C1 segment of cervical spinal cord (tissue), 14 donors: ENCODE data around the gene DNAJC17.
A peak's percentile ranks its signal among the peaks of the same experiment; 100 is the strongest.

Source experiments
- DNase-seq, 14 donors: peaks; one replicate each; lab custom pipeline; 2025; lab: John Stamatoyannopoulos, UW

DNAJC17 gene

DNA sequence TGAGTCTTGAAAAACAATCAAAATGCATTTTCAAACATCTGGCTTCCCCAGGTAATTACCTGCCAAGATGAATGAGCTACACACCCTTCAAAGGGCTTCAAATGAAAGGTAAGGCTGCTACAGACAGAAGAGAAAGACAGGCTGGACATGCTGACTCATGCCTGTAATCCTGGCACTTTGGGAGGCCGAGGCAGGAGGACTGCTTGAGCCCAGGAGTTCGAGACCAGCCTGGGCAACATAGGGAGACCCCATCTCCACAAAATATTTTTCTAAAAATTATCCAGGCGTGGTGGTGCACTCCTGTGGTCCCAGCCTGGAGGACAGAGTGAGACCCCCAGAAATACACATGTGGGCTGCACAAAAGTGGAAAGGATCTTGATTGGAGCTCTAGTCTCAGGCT is 14.9 kb downstream of the DNAJC17 start:
- no peak for DNase-seq

DNA sequence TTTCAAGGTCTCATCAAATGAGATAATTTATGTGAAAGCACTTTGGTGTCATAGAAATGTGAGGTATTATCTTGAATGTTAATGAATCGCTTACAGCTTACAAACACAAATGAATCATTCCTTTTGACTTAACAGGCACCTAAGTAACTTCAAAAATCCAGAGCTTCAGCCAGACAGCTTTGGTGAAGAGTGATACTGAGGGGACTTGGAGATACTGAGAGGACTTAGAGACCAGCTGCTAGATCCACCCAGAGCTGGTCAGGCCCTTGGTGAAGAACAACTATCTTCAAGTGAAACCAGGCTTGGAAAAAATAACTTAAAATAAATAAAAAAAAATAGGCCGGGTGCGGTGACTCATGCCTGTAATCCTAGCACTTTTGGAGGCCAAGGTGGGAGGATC is 16.6 kb downstream of the DNAJC17 start:
- DNase-seq: no peak

DNA sequence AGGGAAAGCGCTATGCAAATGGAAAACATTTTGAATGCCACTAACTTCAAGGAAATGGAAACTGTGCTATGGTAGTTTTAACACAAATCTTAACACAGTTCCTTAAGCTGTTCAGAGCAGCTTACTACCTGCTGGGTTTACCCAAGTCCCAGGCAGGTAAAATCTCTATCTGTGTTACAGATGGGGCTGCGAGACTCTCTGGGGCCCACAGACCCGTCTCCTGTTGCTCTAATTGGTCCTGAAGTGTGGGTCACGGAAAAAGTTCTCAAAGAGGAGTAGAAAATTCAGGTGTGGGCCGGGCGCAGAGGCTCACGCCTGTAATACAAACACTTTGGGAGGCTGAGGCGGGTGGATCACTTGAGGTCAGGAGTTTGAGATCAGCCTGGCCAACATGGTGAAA is 17.3 kb downstream of the DNAJC17 start:
- no peak for DNase-seq

DNA sequence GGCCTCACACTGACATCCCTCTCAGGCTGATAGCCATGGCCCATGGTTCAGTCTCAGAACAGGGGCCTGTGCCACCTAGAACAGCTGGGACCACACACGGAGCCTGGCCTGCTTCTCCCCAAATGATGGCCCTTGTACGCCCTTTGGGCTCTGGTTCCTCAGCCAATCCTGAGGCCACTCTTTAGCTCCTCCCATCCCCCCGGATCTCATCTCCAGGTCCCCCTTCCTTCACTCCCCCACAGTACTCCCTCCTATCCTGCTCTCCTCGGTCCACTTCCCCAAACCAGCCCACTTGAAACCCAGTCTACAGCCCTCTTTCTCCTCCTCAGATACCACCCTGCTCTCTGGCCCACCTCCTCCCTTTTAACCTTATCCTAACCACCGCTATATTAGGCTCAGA is 18.2 kb downstream of the DNAJC17 start:
- DNase-seq: no peak

DNA sequence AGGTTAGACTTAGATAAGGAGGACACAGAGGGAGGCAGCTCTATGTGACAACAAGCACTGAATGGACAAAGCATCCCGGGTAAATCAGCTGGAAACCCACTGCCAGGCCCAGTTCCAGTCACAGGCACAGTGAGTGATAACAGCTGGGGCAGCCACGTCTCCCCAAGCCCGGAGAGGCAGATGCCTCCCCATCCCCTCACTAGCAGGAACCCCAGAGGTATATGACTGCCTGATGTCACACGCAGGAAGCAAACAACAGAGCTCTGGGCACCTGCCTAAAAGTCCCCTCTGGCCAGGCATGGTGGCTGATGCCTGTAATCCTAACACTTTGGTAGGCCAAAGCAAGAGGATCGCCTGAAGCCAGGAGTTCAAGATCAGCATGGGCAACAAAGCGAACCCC is 19.3 kb downstream of the DNAJC17 start:
- no peak for DNase-seq

DNA sequence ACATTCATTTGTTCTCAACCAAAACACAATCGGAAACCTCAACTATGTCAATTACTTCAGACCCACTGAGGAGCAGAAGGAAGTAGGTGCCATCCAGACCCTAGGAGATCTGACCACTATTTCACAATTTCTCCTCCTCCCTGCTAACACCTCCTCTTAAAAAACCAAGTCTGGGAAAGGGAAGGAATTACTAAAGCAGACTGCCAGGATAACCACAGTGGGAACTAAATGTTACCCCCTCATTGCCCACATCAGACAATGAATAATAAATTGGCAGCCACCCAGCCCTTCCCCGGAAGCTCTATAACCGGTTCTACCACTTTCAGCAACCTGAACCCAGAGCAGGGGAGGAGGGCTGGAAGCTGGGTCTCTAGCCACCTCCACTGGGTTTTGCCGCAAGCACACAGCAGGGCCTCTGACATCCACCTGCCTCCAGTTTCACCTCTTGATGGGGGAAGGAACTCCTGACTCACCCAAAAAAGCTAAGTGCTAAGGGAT is 19.9 kb downstream of the DNAJC17 start:
- DNase-seq: peak in 1 of 14 donors; percentile 17

DNA sequence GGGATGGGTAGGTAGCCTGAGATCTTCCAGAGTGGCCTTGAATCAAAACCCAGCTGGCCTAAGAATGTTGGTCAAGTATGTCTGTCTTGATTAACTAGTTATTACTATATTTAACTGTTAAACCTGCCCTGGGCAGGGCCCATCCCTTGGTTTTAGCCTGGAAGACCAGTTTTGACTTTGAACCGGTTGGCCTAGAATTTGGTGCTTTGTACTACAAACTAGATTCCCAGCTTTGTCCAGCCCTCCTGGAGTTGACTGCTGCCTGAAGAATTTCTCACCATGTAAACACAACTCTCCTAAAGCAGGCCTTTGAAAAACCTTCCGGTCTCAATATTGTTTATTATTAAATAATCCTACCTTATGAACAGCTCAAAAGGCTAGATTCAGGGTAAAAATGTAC is 21.5 kb downstream of the DNAJC17 start:
- DNase-seq: no peak

- no peak for DNase-seq
Measured at GRCh38 chr15:40785164-40785563, 22.1 kb downstream of the DNAJC17 start.

- peak in 2 of 14 donors; percentile 14 to 30 for DNase-seq
Measured at GRCh38 chr15:40782609-40783227, 24.6 kb downstream of the DNAJC17 start.

DNA sequence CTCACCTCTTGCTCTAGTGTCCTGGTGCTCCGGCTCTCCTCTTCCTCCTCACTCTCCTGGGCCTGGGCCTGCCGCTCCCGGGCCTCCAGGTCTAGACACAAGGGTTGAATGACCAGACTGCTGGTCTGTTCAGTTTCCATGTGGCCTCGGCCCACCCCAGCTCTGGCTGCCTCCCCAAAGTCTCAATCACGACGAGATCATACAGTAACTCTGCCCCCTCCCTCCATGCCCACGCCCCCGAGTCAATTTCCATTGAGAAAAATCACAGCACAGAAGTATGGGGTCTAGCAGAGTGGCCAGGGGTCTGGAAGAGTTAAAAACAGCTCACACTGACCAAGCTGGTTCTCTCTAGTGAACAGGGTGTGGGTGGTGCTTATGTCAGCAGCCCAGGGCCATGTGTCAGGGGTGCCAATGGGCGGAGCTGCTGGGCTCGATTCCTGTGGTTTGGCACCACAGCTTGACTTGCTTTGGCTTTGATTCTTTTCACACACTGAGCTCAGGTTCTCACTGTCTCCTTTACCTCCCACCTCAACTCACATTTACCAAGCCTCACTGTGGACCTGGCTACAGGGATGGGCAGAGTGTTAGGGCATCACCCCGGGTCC is 30.6 kb downstream of the DNAJC17 start:
- no peak for DNase-seq

DNA sequence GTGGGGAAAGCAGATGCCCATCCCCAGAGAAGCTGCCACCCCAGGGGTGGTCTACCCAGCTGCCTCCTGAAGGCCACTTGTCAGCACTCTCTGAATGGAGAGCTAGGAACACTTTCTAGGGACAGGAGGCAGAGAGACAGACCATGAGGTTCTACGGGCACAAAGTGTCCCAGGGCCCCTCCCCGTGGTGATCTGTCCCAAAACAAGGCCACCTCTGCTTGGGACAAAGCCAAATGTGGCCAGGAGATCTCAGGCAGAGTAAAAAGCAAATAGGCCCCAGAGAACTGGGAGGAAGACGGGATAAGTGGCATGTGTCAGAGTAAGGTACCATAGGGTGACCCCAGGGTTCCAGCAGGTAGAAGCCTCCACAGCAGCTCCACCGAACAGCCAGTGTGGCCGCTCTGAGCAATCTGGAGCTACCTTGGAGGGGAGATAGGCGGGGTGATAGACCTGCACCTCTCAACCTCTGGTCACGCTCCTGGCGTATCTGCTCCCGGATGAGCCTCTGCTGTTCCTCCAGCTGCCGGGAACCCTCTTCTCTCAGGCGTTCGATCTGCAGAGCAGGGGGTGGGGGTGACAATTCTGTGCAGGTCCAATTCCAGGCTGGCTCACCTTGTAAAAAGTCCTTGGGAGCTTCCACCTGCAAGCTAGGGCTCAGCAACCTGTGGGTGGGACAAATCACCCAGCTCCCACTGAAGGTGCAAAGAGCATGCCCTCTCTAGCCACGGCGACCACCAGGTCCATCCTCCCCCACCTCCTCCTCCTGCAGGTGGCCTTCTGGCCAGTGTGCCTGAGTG is 31.3 kb downstream of the DNAJC17 start:
- DNase-seq: no peak

DNA sequence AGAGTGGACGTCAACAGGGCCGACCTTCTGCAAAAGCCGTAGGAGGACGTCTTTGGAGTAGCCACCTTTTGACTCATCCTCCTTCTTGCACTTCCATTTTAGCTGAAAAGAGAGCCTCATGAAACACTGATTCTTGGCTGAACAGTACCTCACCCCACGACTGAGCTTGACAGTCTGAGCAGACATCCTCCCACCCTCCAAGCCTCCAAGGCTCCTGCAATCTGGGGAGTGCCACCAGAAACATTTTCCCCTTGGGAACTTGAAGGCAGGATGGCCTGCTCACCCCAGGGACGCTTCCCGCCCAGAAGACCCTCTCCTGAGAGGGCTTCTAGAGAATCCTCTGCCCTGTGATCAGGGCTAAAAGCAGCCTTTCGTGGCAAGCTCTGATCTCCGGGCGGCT is 32.3 kb downstream of the DNAJC17 start:
- DNase-seq: no peak

DNA sequence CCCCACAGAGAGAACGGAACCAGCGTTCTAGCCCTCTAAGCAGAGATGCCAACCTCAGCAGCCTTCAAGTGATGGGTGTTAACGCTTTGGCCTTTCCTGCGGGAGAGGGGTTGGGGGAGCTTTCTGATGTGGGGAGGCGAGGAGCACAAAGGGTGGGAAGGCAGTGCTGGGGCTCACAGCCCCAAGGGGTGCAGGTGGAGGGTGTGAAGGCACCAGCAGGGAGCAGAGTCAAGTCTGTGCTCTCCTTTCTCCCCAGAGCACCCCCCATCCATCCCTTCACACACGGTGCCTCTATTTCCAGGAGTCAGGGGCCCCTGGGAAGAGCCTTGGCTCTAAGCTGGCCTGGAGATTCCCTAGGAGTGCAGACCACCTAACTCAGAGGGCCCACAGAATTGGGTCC is 33.4 kb downstream of the DNAJC17 start:
- DNase-seq: no peak

GRCh38 chr15:40773496-40773895 is 33.8 kb downstream of the DNAJC17 start:
- DNase-seq: no peak

DNA sequence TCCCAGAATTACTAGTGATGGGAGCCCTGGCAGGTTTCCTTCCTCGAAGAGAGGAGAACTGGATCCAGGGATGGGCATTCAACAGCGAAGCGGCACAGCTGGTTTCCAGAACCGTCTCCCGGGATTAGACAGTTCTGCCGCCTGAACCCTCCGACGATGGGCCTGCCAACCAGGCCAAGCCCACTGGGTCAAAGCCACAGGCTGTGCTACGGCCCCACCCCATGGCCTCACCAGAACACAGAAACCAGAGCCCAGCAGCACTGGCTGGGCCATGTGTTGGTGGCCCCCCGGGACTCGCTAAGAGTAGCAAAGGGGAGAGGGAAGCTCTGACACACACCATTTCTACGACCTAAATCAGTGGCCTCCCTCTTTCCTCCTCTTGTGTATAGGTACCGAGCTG is 35.3 kb downstream of the DNAJC17 start:
- DNase-seq: peak in 3 of 14 donors; percentile 21 to 55 (median 36)

GRCh38 chr15:40771242-40771641 is 36.0 kb downstream of the DNAJC17 start:
- no peak for DNase-seq

- DNase-seq: peak in 2 of 14 donors; percentile 15 to 60
Measured at GRCh38 chr15:40770147-40770721, 37.0 kb downstream of the DNAJC17 start.

DNA sequence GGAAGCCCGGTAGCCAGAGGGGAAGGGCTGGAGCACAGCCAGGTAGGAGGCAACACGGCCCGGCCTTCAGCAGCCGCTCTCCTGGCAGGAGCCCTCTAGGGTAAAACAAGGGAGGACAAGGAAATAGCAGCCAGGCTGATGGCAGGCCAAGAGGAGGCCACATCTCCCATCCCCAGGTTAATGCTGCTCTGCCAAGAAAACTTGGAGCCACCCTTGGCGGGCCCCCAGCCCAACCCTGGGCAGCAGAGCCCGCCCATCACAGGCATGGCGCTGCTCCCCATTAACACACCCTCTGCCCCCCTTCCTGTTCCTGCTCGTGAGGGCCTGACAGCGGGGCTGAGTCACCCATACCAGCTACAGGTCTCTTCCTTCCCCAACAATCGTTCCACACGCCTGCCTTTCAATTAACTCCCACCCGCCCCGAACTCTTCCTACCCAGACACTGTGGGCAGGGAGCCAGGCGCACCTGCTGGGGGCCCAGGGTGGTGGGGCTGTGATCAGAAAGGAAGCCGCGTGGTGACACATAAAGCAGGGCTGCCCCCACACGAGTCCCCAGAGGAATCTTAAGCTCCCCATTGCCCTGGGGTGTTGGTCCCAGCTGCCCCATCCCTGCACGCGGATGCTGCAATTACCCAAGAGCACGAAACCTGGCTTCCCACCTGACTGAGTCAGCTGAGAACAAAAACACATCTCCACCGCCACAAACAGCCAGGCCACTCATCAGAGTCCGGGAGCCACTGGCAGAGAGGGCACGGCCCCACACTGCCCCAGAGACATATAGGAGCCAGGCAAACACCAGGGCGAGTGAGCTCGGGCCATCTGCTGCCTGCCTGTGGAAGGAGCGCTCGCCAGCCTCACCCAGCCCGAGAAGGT is 37.8 kb downstream of the DNAJC17 start, which contains the start of gene C15orf62:
Gene C15orf62, plus strand, starts transcription at position 707 of the 873 bp plus-strand sequence. CDS start 516 bp downstream, outside the sequence.
- peak in 10 of 14 donors; percentile 26 to 70 (median 44) for DNase-seq

GRCh38 chr15:40768521-40769273 is 38.6 kb downstream of the DNAJC17 start:
- DNase-seq: no peak

- DNase-seq: peak in 2 of 14 donors; percentile 28 to 86
Measured at GRCh38 chr15:40767838-40768500, 39.3 kb downstream of the DNAJC17 start.
